Measurements from ENCODE around the gene NR1D1. TPM values are rescaled to one million over a fixed set of nuclear protein-coding genes. Genes with fewer than 3 reads are reported as not detected.

NR1D1 gene
- total and polyA plus RNA-seq, 2 of the 8 experiments (the other 6 are each of a cell fraction or from before 2014, with no cell fraction given), result 1.5 to 4.6 TPM

DNA sequence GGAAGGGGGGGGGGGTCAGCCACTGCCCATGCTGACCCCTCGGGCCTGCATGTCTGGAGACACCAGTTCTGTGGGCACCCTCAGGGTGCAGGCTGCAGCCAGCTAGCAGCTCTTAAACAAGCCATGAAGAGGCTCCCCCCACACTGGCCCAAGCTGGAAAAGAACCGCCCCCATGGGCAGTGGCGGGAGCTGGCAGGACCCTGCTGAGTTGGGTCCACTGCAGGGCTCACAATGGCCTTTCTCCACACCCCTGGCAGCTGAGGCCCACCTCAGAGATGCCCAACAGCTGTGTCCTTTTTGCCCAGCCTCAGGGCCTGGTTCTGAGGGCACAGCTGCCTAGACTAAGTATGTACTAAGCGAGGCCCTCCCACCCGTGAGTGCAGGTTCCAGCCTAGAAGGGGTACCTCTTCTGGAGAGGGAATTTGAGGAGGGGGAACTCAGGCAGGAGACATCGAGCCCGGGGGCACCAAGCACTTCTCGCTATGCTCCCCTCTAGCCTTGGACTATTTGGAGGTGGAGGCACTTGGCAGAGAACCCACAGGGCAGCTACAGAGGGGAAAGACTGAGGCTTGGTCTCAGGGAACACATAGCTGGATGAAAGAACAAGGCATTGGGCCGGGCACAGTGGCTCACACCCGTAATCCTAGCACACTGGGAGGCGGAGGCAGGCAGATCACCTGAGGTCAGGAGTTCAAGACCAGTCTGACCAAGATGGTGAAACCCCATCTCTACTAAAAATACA is 34.4 kb downstream of the NR1D1 start (continued):
- no peak for TF ChIP-seq CHD1 (IDR thresholded peaks at IDR 0.05; ENCODE audit: low read depth, low read length)
- no peak for TF ChIP-seq GTF2F1 (IDR thresholded peaks at IDR 0.05; ENCODE audit: borderline replicate concordance, low read depth, low read length)
- TF ChIP-seq BCL11A (IDR thresholded peaks at IDR 0.05; ENCODE audit: low read depth in 2 of 2, low read length in 2 of 2), result no peak
- no peak for TF ChIP-seq PHF8 (conservative IDR thresholded peaks at IDR 0.05; ENCODE audit: low read depth, low read length)
- TF ChIP-seq JUND (IDR thresholded peaks at IDR 0.05; ENCODE audit: low read length), result no peak

All from H1 (cell line).